ENCODE data around the gene OR10H2.

Gene OR10H2

DNA sequence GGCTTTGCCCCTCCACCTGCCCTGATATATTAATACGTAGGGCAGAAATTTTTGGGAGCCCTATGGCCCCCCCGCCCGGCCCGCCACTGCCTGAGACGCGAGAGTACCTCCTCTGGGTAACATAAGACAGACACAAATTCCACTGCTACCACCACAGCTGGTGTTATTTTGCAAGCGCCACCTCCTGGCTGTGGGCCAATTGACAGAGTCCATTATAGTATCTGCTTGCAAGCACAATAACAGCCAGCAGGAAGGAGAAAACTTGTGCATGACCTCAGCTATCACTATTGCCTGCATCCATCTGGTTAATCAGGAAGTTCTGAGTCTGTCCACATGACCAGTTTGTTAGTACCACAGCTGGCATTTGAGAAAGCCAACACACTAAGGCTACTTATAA is 25.3 kb upstream of the OR10H2 start:
- no peaks in the 10 kb centered on the region for H4K20me1 ChIP-seq (ENCODE audit: insufficient read depth)
- no peaks in the 10 kb centered on the region for H3K79me2 ChIP-seq (ENCODE audit: insufficient read depth, low read depth)
- no peaks in the 10 kb centered on the region for H3K36me3 ChIP-seq (ENCODE audit: insufficient read depth)
- no peak overlapping the region for H3K4me3 ChIP-seq (IDR thresholded peaks at IDR 0.05; ENCODE audit: insufficient read depth, low read depth, low read length)
- H3K4me1 ChIP-seq (ENCODE audit: low read depth, poor library complexity, severe bottlenecking): peaks cover 12% of the 10 kb centered on the region
- H3K9ac ChIP-seq: no peak overlapping the region
- H2AFZ ChIP-seq (ENCODE audit: low read depth): no peak overlapping the region
- H3K4me2 ChIP-seq: no peak overlapping the region
- peaks cover 2% of the 10 kb centered on the region; the same call in 1 of the 2 replicates for H3K27me3 ChIP-seq (ENCODE audit: insufficient read depth, low read depth)
- 0 out of 2 replicates have a peak overlapping the region, but pooled peaks have one; percentile 38 for H3K27ac ChIP-seq
- TF ChIP-seq, protein P1, sequence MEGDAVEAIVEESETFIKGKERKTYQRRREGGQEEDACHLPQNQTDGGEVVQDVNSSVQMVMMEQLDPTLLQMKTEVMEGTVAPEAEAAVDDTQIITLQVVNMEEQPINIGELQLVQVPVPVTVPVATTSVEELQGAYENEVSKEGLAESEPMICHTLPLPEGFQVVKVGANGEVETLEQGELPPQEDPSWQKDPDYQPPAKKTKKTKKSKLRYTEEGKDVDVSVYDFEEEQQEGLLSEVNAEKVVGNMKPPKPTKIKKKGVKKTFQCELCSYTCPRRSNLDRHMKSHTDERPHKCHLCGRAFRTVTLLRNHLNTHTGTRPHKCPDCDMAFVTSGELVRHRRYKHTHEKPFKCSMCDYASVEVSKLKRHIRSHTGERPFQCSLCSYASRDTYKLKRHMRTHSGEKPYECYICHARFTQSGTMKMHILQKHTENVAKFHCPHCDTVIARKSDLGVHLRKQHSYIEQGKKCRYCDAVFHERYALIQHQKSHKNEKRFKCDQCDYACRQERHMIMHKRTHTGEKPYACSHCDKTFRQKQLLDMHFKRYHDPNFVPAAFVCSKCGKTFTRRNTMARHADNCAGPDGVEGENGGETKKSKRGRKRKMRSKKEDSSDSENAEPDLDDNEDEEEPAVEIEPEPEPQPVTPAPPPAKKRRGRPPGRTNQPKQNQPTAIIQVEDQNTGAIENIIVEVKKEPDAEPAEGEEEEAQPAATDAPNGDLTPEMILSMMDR (conservative IDR thresholded peaks at IDR 0.05; ENCODE audit: low read depth, low read length): no peak

DNA sequence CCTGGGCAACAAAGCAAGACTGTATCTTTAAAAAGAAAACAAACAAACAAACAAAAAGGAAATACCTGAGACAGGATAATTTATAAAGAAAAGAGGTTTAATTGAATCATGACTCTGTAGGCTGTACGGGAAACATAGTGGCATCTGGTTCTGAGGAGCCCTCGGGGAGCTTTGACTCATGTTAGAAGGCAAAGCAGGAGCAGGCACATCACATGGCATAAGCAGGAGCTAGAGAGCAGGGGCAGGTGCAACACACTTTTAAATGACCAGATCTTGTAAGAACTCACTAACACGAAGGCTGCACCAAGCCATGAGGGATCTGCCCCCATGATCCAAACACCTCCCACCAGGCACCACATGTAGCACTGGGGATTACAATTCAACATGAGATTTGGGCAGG is 13.2 kb upstream of the OR10H2 start:
- TF ChIP-seq, protein P1 (conservative IDR thresholded peaks at IDR 0.05; ENCODE audit: low read depth, low read length): no peak
- H2AFZ ChIP-seq (ENCODE audit: low read depth): no peak overlapping the region
- H4K20me1 ChIP-seq (ENCODE audit: insufficient read depth): no peaks in the 10 kb centered on the region
- no peak overlapping the region for H3K4me2 ChIP-seq
- no peaks in the 10 kb centered on the region for H3K79me2 ChIP-seq (ENCODE audit: insufficient read depth, low read depth)
- H3K36me3 ChIP-seq (ENCODE audit: insufficient read depth): no peaks in the 10 kb centered on the region
- H3K4me3 ChIP-seq (IDR thresholded peaks at IDR 0.05; ENCODE audit: insufficient read depth, low read depth, low read length): no peak overlapping the region
- H3K4me1 ChIP-seq (ENCODE audit: low read depth, poor library complexity, severe bottlenecking): no peaks in the 10 kb centered on the region
- no peak overlapping the region for H3K9ac ChIP-seq
- no peak overlapping the region for H3K27ac ChIP-seq
- H3K27me3 ChIP-seq (ENCODE audit: insufficient read depth, low read depth): 0 out of 2 replicates have a peak, but pooled peaks cover 2% of the 10 kb centered on the region

DNA sequence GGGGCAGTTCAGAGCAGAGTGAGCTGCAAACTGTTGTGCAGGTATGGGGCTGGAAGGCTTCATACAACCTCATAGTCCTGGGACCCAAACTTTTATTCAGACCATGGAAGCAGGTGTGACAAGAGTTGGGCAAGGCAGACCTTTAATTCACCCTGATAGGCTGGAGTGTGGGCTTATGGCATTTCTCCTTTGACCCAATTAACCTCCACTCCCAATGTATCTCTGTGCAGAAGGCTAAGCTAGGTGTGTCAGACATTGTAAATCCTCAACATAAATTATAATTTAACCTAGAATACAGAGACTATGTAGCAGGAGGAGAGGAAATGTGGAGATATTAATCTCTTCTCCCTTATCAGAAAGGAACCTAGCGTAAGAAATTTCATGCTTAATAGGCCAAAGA is 12.2 kb upstream of the OR10H2 start:
- Histone ChIP-seq H4K20me1 (ENCODE audit: insufficient read depth) (no peaks in the 10 kb centered on the region), H3K4me3 (IDR thresholded peaks at IDR 0.05; ENCODE audit: insufficient read depth, low read depth, low read length) (no peak overlapping the region), H3K79me2 (ENCODE audit: insufficient read depth, low read depth) (no peaks in the 10 kb centered on the region), H3K4me2 (no peak overlapping the region), H3K27me3 (ENCODE audit: insufficient read depth, low read depth) (0 out of 2 replicates have a peak, but pooled peaks cover 2% of the 10 kb centered on the region), H3K27ac (no peak overlapping the region), H3K9ac (no peak overlapping the region), H3K4me1 (ENCODE audit: low read depth, poor library complexity, severe bottlenecking) (no peaks in the 10 kb centered on the region), H2AFZ (ENCODE audit: low read depth) (no peak overlapping the region), H3K36me3 (ENCODE audit: insufficient read depth) (no peaks in the 10 kb centered on the region)
- TF ChIP-seq, protein P1 (conservative IDR thresholded peaks at IDR 0.05; ENCODE audit: low read depth, low read length): no peak

DNA sequence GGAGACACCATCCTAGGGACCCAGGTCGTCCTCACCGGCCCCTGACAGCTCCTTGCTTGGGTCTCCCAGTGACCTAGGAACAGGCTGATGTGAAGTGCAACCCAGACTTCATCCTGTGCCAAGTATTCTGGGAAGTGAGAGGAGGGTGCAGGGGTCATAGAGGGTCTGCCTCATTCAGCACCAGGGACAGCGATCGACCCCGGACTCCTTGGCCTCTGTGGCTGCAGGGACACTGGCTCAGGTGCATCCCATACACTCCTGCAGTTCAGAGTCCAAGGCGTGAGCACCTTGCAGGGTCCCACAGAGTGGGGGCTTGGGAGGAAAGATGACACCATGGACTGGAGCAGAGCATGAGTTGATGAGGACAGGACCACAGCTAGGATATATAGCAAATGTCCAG is 10.0 kb upstream of the OR10H2 start:
- H3K4me3 ChIP-seq (IDR thresholded peaks at IDR 0.05; ENCODE audit: insufficient read depth, low read depth, low read length): no peak overlapping the region
- no peaks in the 10 kb centered on the region for H3K79me2 ChIP-seq (ENCODE audit: insufficient read depth, low read depth)
- no peak overlapping the region for H3K27ac ChIP-seq
- 0 out of 2 replicates have a peak, but pooled peaks cover 2% of the 10 kb centered on the region for H3K27me3 ChIP-seq (ENCODE audit: insufficient read depth, low read depth)
- H3K9ac ChIP-seq: no peak overlapping the region
- H3K36me3 ChIP-seq (ENCODE audit: insufficient read depth): no peaks in the 10 kb centered on the region
- H3K4me1 ChIP-seq (ENCODE audit: low read depth, poor library complexity, severe bottlenecking): no peaks in the 10 kb centered on the region
- no peak overlapping the region for H3K4me2 ChIP-seq
- H4K20me1 ChIP-seq (ENCODE audit: insufficient read depth): no peaks in the 10 kb centered on the region
- no peak overlapping the region for H2AFZ ChIP-seq (ENCODE audit: low read depth)
- TF ChIP-seq, protein P1 (conservative IDR thresholded peaks at IDR 0.05; ENCODE audit: low read depth, low read length): no peak
